ENCODE data around the gene FXN. TPM values are rescaled to one million over a fixed set of nuclear protein-coding genes. Genes with fewer than 3 reads are reported as not detected.
A peak's percentile ranks its signal among the peaks of the same experiment; 100 is the strongest.

FXN gene
- total RNA-seq, 1 donor from 2014 or later, result 22.7 TPM

GRCh38 chr9:69130456-69131441, 95.2 kb downstream of the FXN start:
- no peaks in the 10 kb centered on the region for H3K79me2 ChIP-seq (ENCODE audit: insufficient read depth, low read length)
- DNase-seq (ENCODE audit: low read depth), result peak; percentile 96
- Mint-ChIP-seq H3K9me3 (ENCODE audit: unreplicated experiment) (peaks cover 2% of the 10 kb centered on the region), H3K4me3 (ENCODE audit: unreplicated experiment) (no peak overlapping the region), H3K36me3 (ENCODE audit: low read depth, unreplicated experiment) (peaks cover 4% of the 10 kb centered on the region), H3K4me1 (ENCODE audit: low read depth, unreplicated experiment) (peaks cover 24% of the 10 kb centered on the region), H3K27me3 (ENCODE audit: low read depth, unreplicated experiment) (no peaks in the 10 kb centered on the region), H3K27ac (ENCODE audit: unreplicated experiment) (peak overlapping the region; percentile 35)
- no peaks in the 10 kb centered on the region for H3K27me3 ChIP-seq (ENCODE audit: insufficient read depth, low read length)
- H3K4me1 ChIP-seq (ENCODE audit: insufficient read depth, low read length), result peaks cover 19% of the 10 kb centered on the region
- peak overlapping the region; percentile 2 for H3K27ac ChIP-seq (ENCODE audit: low read depth, low read length)
- TF ChIP-seq EZH2 (IDR thresholded peaks at IDR 0.05; ENCODE audit: insufficient read depth, low read length), result no peak
- TF ChIP-seq CTCF (IDR thresholded peaks at IDR 0.05; ENCODE audit: insufficient read depth, low read depth, low read length), result no peak
- FAIRE-seq, result peak; percentile 86
- no peak overlapping the region for H2AFZ ChIP-seq (ENCODE audit: low read depth, low read length)
- H3K9me3 ChIP-seq (ENCODE audit: insufficient read depth, low read depth, low read length), result no peaks in the 10 kb centered on the region
- H3K9ac ChIP-seq (ENCODE audit: low read length), result no peak overlapping the region
- H4K20me1 ChIP-seq (ENCODE audit: insufficient read depth, low read length), result no peaks in the 10 kb centered on the region
- peak overlapping the region; percentile 51 for H3K4me2 ChIP-seq (ENCODE audit: low read length)
- no peak overlapping the region for H3K4me3 ChIP-seq (ENCODE audit: insufficient read depth, low read depth, low read length)
- no peaks in the 10 kb centered on the region for H3K36me3 ChIP-seq (ENCODE audit: insufficient read depth, low read length)

GRCh38 chr9:69131682-69132081, 96.1 kb downstream of the FXN start:
- Histone ChIP-seq H3K9ac (ENCODE audit: low read length) (no peak overlapping the region), H2AFZ (ENCODE audit: low read depth, low read length) (no peak overlapping the region), H4K20me1 (ENCODE audit: insufficient read depth, low read length) (no peaks in the 10 kb centered on the region), H3K4me3 (ENCODE audit: insufficient read depth, low read depth, low read length) (no peak overlapping the region), H3K4me2 (ENCODE audit: low read length) (peak overlapping the region; percentile 51), H3K9me3 (ENCODE audit: insufficient read depth, low read depth, low read length) (no peaks in the 10 kb centered on the region), H3K4me1 (ENCODE audit: insufficient read depth, low read length) (peaks cover 19% of the 10 kb centered on the region), H3K27ac (ENCODE audit: low read depth, low read length) (no peak overlapping the region), H3K27me3 (ENCODE audit: insufficient read depth, low read length) (no peaks in the 10 kb centered on the region), H3K36me3 (ENCODE audit: insufficient read depth, low read length) (no peaks in the 10 kb centered on the region), H3K79me2 (ENCODE audit: insufficient read depth, low read length) (no peaks in the 10 kb centered on the region)
- Mint-ChIP-seq H3K27ac (ENCODE audit: unreplicated experiment) (peak overlapping the region; percentile 29), H3K4me3 (ENCODE audit: unreplicated experiment) (no peak overlapping the region), H3K27me3 (ENCODE audit: low read depth, unreplicated experiment) (no peaks in the 10 kb centered on the region), H3K4me1 (ENCODE audit: low read depth, unreplicated experiment) (peaks cover 27% of the 10 kb centered on the region), H3K9me3 (ENCODE audit: unreplicated experiment) (peaks cover 2% of the 10 kb centered on the region), H3K36me3 (ENCODE audit: low read depth, unreplicated experiment) (peaks cover 4% of the 10 kb centered on the region)
- FAIRE-seq, result peak; percentile 84
- TF ChIP-seq EZH2 (IDR thresholded peaks at IDR 0.05; ENCODE audit: insufficient read depth, low read length) (no peak), CTCF (IDR thresholded peaks at IDR 0.05; ENCODE audit: insufficient read depth, low read depth, low read length) (no peak)
- DNase-seq (ENCODE audit: low read depth), result peak; percentile 98

- peaks cover 27% of the 10 kb centered on the region for H3K4me1 Mint-ChIP-seq (ENCODE audit: low read depth, unreplicated experiment)
- Histone ChIP-seq H3K27me3 (ENCODE audit: insufficient read depth, low read length) (no peaks in the 10 kb centered on the region), H3K9me3 (ENCODE audit: insufficient read depth, low read depth, low read length) (no peaks in the 10 kb centered on the region), H3K36me3 (ENCODE audit: insufficient read depth, low read length) (no peaks in the 10 kb centered on the region), H3K79me2 (ENCODE audit: insufficient read depth, low read length) (no peaks in the 10 kb centered on the region), H3K9ac (ENCODE audit: low read length) (no peak overlapping the region), H2AFZ (ENCODE audit: low read depth, low read length) (no peak overlapping the region), H3K4me1 (ENCODE audit: insufficient read depth, low read length) (peaks cover 19% of the 10 kb centered on the region), H3K4me3 (ENCODE audit: insufficient read depth, low read depth, low read length) (no peak overlapping the region), H3K27ac (ENCODE audit: low read depth, low read length) (no peak overlapping the region), H3K4me2 (ENCODE audit: low read length) (peak overlapping the region; percentile 51), H4K20me1 (ENCODE audit: insufficient read depth, low read length) (no peaks in the 10 kb centered on the region)
- peaks cover 4% of the 10 kb centered on the region for H3K36me3 Mint-ChIP-seq (ENCODE audit: low read depth, unreplicated experiment)
- no peak overlapping the region for H3K4me3 Mint-ChIP-seq (ENCODE audit: unreplicated experiment)
- peaks cover 2% of the 10 kb centered on the region for H3K9me3 Mint-ChIP-seq (ENCODE audit: unreplicated experiment)
- no peak overlapping the region for H3K27ac Mint-ChIP-seq (ENCODE audit: unreplicated experiment)
- TF ChIP-seq EZH2 (IDR thresholded peaks at IDR 0.05; ENCODE audit: insufficient read depth, low read length), result no peak
- no peak for TF ChIP-seq CTCF (IDR thresholded peaks at IDR 0.05; ENCODE audit: insufficient read depth, low read depth, low read length)
- peaks cover 2% of the 10 kb centered on the region for H3K27me3 Mint-ChIP-seq (ENCODE audit: low read depth, unreplicated experiment)
- no peak for FAIRE-seq
- no peak for DNase-seq (ENCODE audit: low read depth)
Measured at GRCh38 chr9:69132361-69132760, 96.8 kb downstream of the FXN start.
